HG03139 (cell line): ENCODE results near the gene ST8SIA5.

ENCODE experiments used
- ATAC-seq: cut with Tn5 transposase; IDR thresholded peaks from one replicate; pipeline ENCODE4 v1.9.1; 2021; ENCODE audit not compliant: unreplicated experiment

ST8SIA5 gene

DNA sequence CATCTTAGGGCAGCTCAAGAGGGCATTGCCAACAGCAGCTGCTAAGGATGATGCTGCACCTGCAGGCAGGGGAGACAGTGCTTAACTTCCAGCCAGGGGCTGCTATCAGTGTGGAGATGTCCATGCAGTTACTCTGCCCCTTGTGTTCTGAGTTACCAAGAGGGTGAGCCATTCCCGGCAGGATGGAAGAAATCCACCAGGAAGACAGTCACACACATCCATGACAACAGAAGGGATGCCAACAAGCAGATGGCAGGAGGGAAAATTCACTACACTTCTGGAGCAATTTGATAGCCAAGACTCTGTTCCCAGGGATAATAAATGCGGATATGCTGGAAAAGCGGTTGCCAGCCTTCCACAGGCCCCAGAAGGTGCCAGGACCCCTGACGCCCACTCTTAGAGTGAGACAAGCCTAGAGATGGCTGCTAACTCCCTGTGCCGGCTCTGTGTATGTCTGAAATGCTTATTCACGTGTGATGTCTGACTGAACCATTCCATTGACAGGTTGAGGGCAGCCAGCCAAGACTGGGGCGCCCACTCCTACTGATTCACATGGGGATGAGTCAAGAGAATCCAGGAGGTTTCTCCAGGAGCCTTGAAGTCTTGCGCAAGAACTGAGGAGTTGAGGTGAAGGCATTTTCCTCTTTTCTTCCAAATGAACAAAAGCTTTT lies 124.3 kb downstream of the ST8SIA5 start:
- no peak for ATAC-seq

- ATAC-seq, result no peak
Measured at GRCh38 chr18:46630991-46631390, 125.9 kb downstream of the ST8SIA5 start.

- no peak for ATAC-seq
Measured at GRCh38 chr18:46630160-46630559, 126.7 kb downstream of the ST8SIA5 start.

GRCh38 chr18:46629361-46629760 lies 127.5 kb downstream of the ST8SIA5 start:
- no peak for ATAC-seq

DNA sequence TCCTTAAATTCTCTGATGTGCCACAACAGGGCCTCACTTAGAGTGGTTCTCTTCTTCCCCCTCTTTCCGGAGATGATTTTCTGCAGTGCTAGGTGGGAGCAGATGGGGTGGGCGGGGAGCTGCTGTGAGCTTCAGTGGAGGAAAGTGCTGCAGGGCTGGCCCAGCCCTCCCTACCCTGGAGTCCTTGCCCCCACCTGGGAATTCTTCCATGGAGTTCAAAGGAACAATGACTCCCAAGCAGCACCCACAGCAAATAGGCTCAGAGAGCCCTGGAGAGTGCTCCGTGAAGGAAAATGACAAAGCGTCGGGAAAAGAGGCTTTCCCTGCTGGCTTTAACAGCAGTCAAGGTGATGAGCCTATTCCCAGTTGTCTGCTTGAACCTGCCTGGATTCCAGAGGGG lies 128.6 kb downstream of the ST8SIA5 start:
- no peak for ATAC-seq

GRCh38 chr18:46627136-46627535 lies 129.7 kb downstream of the ST8SIA5 start:
- ATAC-seq, result no peak

GRCh38 chr18:46625069-46625468 lies 131.8 kb downstream of the ST8SIA5 start:
- ATAC-seq, result no peak

GRCh38 chr18:46624127-46624526 lies 132.7 kb downstream of the ST8SIA5 start:
- ATAC-seq, result no peak

GRCh38 chr18:46623541-46623940 lies 133.3 kb downstream of the ST8SIA5 start:
- no peak for ATAC-seq

GRCh38 chr18:46622999-46623398 lies 133.9 kb downstream of the ST8SIA5 start:
- no peak for ATAC-seq

DNA sequence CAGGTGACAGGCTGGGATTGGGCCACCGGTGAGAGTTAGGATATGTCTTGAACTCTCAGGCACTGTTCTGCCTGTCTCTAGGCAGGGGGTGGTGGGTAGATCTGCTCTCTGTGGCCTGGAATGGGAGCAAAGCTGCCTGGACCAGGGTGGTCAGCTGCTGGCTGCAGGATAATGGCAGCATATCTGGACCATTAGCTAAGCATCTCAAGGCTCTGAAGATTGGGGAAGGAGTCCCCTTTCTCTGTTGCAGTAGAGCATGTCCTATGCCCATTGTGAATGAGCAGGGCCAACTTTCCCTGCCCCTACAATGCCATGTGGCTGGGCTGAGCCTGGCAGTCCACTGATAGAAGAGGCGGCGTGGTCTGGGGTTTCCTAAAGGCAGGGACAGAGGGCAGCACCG lies 134.4 kb downstream of the ST8SIA5 start:
- no peak for ATAC-seq

GRCh38 chr18:46621871-46622270 lies 135.0 kb downstream of the ST8SIA5 start:
- ATAC-seq, result no peak

- no peak for ATAC-seq
Measured at GRCh38 chr18:46621111-46621766, 135.6 kb downstream of the ST8SIA5 start.

- no peak for ATAC-seq
Measured at GRCh38 chr18:46619559-46619958, 137.3 kb downstream of the ST8SIA5 start.
